CD14-positive monocyte (primary cell): ENCODE data around the gene MOB3A. TPM values are rescaled to one million over a fixed set of nuclear protein-coding genes. Genes with fewer than 3 reads are reported as not detected.
A peak's percentile ranks its signal among the peaks of the same experiment; 100 is the strongest.

ENCODE experiments used
- DNase-seq, 3 donors: peaks; one replicate each; pipeline ENCODE4 v3.0.0-alpha.2; 2011 to 2022
- H2AFZ ChIP-seq: 2 replicates; pipeline ENCODE4 v1.6.0; 2012; ENCODE audit warnings: mild to moderate bottlenecking, low read depth, low read length, inconsistent platforms; ENCODE audit not compliant: insufficient read depth, poor library complexity, severe bottlenecking
- H3K27ac ChIP-seq, 2 donors: 1 replicate in 1 of 2; 2 replicates in 1 of 2; pipeline ENCODE4 v1.5.1; 2012 to 2013; ENCODE audit warnings: low read length in 2 of 2, control low read depth in 1 of 2, inconsistent platforms in 1 of 2, low read depth in 1 of 2, mild to moderate bottlenecking in 1 of 2
- H3K27me3 ChIP-seq, 2 donors: one replicate each; pipeline versions ENCODE4 v1.6.0 to v1.6.1; 2011 to 2013; ENCODE audit warnings: low read length in 2 of 2; ENCODE audit not compliant: control insufficient read depth in 2 of 2, insufficient read depth in 2 of 2
- H3K36me3 ChIP-seq, 2 donors: replicated peaks in 1 of 2; 1 replicate in 1 of 2; 2 replicates in 1 of 2; pipeline versions ENCODE4 v1.5.1 to v1.6.1; 2012 to 2013; ENCODE audit warnings: low read length in 2 of 2, control low read depth in 1 of 2, inconsistent platforms in 1 of 2, mild to moderate bottlenecking in 1 of 2; ENCODE audit not compliant: insufficient read depth in 2 of 2, control insufficient read depth in 1 of 2
- H3K4me1 ChIP-seq, 2 donors: 1 replicate in 1 of 2; 2 replicates in 1 of 2; pipeline versions ENCODE4 v1.5.1 to v1.6.1; 2012 to 2013; ENCODE audit warnings: low read length in 2 of 2, control low read depth in 1 of 2, inconsistent platforms in 1 of 2, mild to moderate bottlenecking in 1 of 2, moderate library complexity in 1 of 2; ENCODE audit not compliant: insufficient read depth in 2 of 2, control insufficient read depth in 1 of 2
- H3K4me2 ChIP-seq: replicated peaks from 2 replicates; pipeline ENCODE3; 2012; ENCODE audit warnings: low read length, moderate library complexity, mild to moderate bottlenecking; ENCODE audit not compliant: poor library complexity, severe bottlenecking; ENCODE audit errors: extremely low read depth
- H3K4me3 ChIP-seq, 3 experiments: fragments of 200-600 bp in 1 of 3; sonication (generic) in 1 of 3; replicated peaks in 1 of 3; 1 replicate in 2 of 3; 2 replicates in 1 of 3; pipeline ENCODE4 v1.5.1; 2011 to 2013; ENCODE audit warnings: low read length in 3 of 3, mild to moderate bottlenecking in 3 of 3, control low read depth in 2 of 3, low read depth in 2 of 3, inconsistent platforms in 1 of 3, moderate library complexity in 1 of 3
- H3K79me2 ChIP-seq: 2 replicates; pipeline ENCODE4 v1.6.0; 2012; ENCODE audit warnings: mild to moderate bottlenecking, control low read depth, inconsistent platforms, low read length, moderate library complexity; ENCODE audit not compliant: insufficient read depth
- H3K9ac ChIP-seq: 2 replicates; pipeline ENCODE4 v1.6.0; 2017; ENCODE audit warnings: low read length, mild to moderate bottlenecking; ENCODE audit not compliant: insufficient read depth, poor library complexity, severe bottlenecking
- H3K9me3 ChIP-seq, 2 donors: replicated peaks in 1 of 2; 1 replicate in 1 of 2; 2 replicates in 1 of 2; pipeline versions ENCODE4 v1.5.1 to v1.6.1; 2012 to 2013; ENCODE audit warnings: low read length in 2 of 2, control low read depth in 1 of 2; ENCODE audit not compliant: control insufficient read depth in 1 of 2, insufficient read depth in 1 of 2
- H4K20me1 ChIP-seq: 2 replicates; pipeline ENCODE4 v1.6.0; 2012; ENCODE audit warnings: mild to moderate bottlenecking, low read length, control low read depth, moderate library complexity; ENCODE audit not compliant: insufficient read depth
- H3K27ac Mint-ChIP-seq, 7 donors: one replicate each; pipeline ENCODE4 v1.8.0; 2020; ENCODE audit warnings: mild to moderate bottlenecking in 7 of 7, mixed read lengths in 7 of 7, moderate library complexity in 6 of 7, inconsistent platforms in 2 of 7
- H3K27me3 Mint-ChIP-seq, 3 donors: one replicate each; pipeline ENCODE4 v1.8.0; 2021 to 2022; ENCODE audit warnings: low read depth in 3 of 3, mild to moderate bottlenecking in 3 of 3, mixed read lengths in 3 of 3, moderate library complexity in 3 of 3, inconsistent platforms in 1 of 3
- H3K36me3 Mint-ChIP-seq, 2 donors: one replicate each; pipeline ENCODE4 v1.8.0; 2020; ENCODE audit warnings: mixed read lengths in 2 of 2, inconsistent platforms in 1 of 2, mild to moderate bottlenecking in 1 of 2
- H3K4me1 Mint-ChIP-seq: one replicate; pipeline ENCODE4 v1.8.0; 2020; ENCODE audit warnings: mild to moderate bottlenecking, mixed read lengths
- H3K4me3 Mint-ChIP-seq, 2 donors: one replicate each; pipeline ENCODE4 v1.8.0; 2020; ENCODE audit warnings: mild to moderate bottlenecking in 2 of 2, mixed read lengths in 2 of 2, moderate library complexity in 1 of 2
- H3K9me3 Mint-ChIP-seq, 7 donors: one replicate each; pipeline ENCODE4 v1.8.0; 2020 to 2022; ENCODE audit warnings: mixed read lengths in 7 of 7, mild to moderate bottlenecking in 6 of 7, moderate library complexity in 6 of 7, inconsistent platforms in 2 of 7
- CTCF ChIP-seq: fragments of 200-600 bp; IDR thresholded peaks from one replicate; pipeline ENCODE4 v1.8.0; 2022; ENCODE audit warnings: antibody characterized with exemption, mild to moderate bottlenecking
- WGBS: methylation state at CpG from one replicate; pipeline ENCODE4 v1.1.5; 2013; ENCODE audit warnings: missing lambda C conversion rate; ENCODE audit not compliant: insufficient coverage; 5-methylcytosine and 5-hydroxymethylcytosine counted together
- intact Hi-C, 2 donors: fragments of 100-400 bp; cut with micrococcal nuclease; formaldehyde crosslinking; loops; one replicate each; pipeline versions ENCODE4 v1.15.0 to v1.15.1; 2023
- polyA plus RNA-seq, 3 donors: library from polyadenylated mRNA; depleted of rRNA in 1 of 3; unstranded in 2 of 3; stranded (reverse) in 1 of 3; fragments of 300-500 nt in 2 of 3; fragments of >200 nt in 1 of 3; fragmentation: Illumina TruSeq in 2 of 3; gene quantifications; 1 replicate in 2 of 3; 2 replicates in 1 of 3; pipeline ENCODE4 v1.2.3, GENCODE V29; 2012 to 2021

The MOB3A gene
- polyA plus RNA-seq, 3 donors: 60.5 to 179 (median 96.3) TPM

GRCh38 chr19:2050991-2051772, 44.9 kb downstream of the MOB3A start, which contains the start of gene MKNK2:
Gene MKNK2 (minus strand): TSS chr19:2051244. CDS start chr19:2050851, 393 bp downstream.
- H3K79me2 ChIP-seq: peaks cover 48% of the 10 kb centered on the region
- peak within 1 kb of the TSS; percentile 90 to 100 (median 97) for H3K4me3 ChIP-seq
- H3K27me3 ChIP-seq: no peaks in the 10 kb centered on the region
- intact Hi-C loops: loop anchor here in 1 of 2 donors (2.0 kb wide), 2 partner anchors 18 to 44 kb away; no protein-coding TSS in a partner anchor
- H3K9me3 Mint-ChIP-seq: no peaks in the 10 kb centered on the region
- peak; percentile 56 for TF ChIP-seq CTCF
- WGBS: 2% methylated on average over 90 of the region's 93 CpGs
- H3K27ac ChIP-seq: peak within 1 kb of the TSS; percentile 82 to 95
- peaks cover 46% of the 10 kb centered on the region for H4K20me1 ChIP-seq
- H3K36me3 Mint-ChIP-seq: peaks cover 7 to 15% of the 10 kb centered on the region in 2 donors
- H3K9ac ChIP-seq: peak within 1 kb of the TSS; percentile 83
- H3K27ac Mint-ChIP-seq: peak within 1 kb of the TSS; percentile 88 to 95 (median 94)
- H3K27me3 Mint-ChIP-seq: peaks cover 0 to 3% (median 2%) of the 10 kb centered on the region in 3 donors
- DNase-seq: peak; percentile 82 to 90 (median 82)
- peaks cover 37 to 48% of the 10 kb centered on the region in 2 donors for H3K4me1 ChIP-seq
- peaks cover 21 to 27% of the 10 kb centered on the region in 2 donors for H3K36me3 ChIP-seq
- peaks cover 35% of the 10 kb centered on the region for H3K4me1 Mint-ChIP-seq
- H3K9me3 ChIP-seq: no peaks in the 10 kb centered on the region
- H3K4me2 ChIP-seq: peak within 1 kb of the TSS; percentile 88
- peak within 1 kb of the TSS; percentile 85 for H2AFZ ChIP-seq
- H3K4me3 Mint-ChIP-seq: peak within 1 kb of the TSS; percentile 84 to 92

GRCh38 chr19:2050349-2050990, 45.7 kb downstream of the MOB3A start:
- Histone ChIP-seq H3K9me3 (no peaks in the 10 kb centered on the region), H3K79me2 (peaks cover 55% of the 10 kb centered on the region), H3K4me1 (peaks cover 32 to 43% of the 10 kb centered on the region in 2 donors), H3K27me3 (no peaks in the 10 kb centered on the region), H2AFZ (no peak overlapping the region), H3K4me2 (peak overlapping the region; percentile 88), H3K9ac (peak overlapping the region; percentile 83), H3K27ac (peak overlapping the region; percentile 82 to 95), H3K4me3 (peak overlapping the region; percentile 90 to 100 (median 97)), H4K20me1 (peaks cover 53% of the 10 kb centered on the region), H3K36me3 (peaks cover 29 to 34% of the 10 kb centered on the region in 2 donors)
- H3K9me3 Mint-ChIP-seq: no peaks in the 10 kb centered on the region
- peaks cover 0 to 3% (median 2%) of the 10 kb centered on the region in 3 donors for H3K27me3 Mint-ChIP-seq
- no peak for DNase-seq
- intact Hi-C loops: loop anchor here in 1 of 2 donors (2.0 kb wide), 2 partner anchors 18 to 44 kb away; no protein-coding TSS in a partner anchor
- H3K4me3 Mint-ChIP-seq: peak overlapping the region; percentile 84 to 92
- TF ChIP-seq CTCF: no peak
- H3K36me3 Mint-ChIP-seq: peaks cover 7 to 20% of the 10 kb centered on the region in 2 donors
- H3K4me1 Mint-ChIP-seq: peaks cover 32% of the 10 kb centered on the region
- H3K27ac Mint-ChIP-seq: peak overlapping the region; percentile 88 to 95 (median 94)
- WGBS: under 1% methylated on average over 46 of the region's 49 CpGs
